Panc1 (cell line): ENCODE data around the gene NT5C2. TPM values are rescaled to one million over a fixed set of nuclear protein-coding genes. Genes with fewer than 3 reads are reported as not detected.

Experiments
- ATAC-seq: fragments of 200-7000 bp; cut with Tn5 transposase; 2 replicates; pipeline ENCODE4 v1.9.1; 2020; ENCODE audit warnings: mild to moderate bottlenecking, moderate library complexity
- BruUV-seq: library from RNA; stranded (reverse); fragments of 400-500 nt; replicated peaks from 2 replicates; lab custom pipeline; 2021; lab: Mats Ljungman, UMichigan
- CTCF ChIA-PET: fragments of 300-600 bp; sonication (Branson Sonifier 250); formaldehyde crosslinking; loops from one replicate; lab custom pipeline; 2022; ENCODE audit warnings: antibody characterized with exemption; lab: Charles Lee
- POLR2A ChIA-PET: fragments of 300-600 bp; sonication (Branson Sonifier 250); formaldehyde crosslinking; loops from one replicate; lab custom pipeline; 2022; ENCODE audit warnings: antibody characterized with exemption; lab: Charles Lee
- DNase-seq: peaks from one replicate; pipeline ENCODE4 v3.0.0-alpha.2; 2010; ENCODE audit warnings: low read depth, low spot score
- H3K27ac ChIP-seq: 2 replicates; pipeline ENCODE4 v1.5.1; 2011; ENCODE audit warnings: mild to moderate bottlenecking, low read length, inconsistent platforms
- H3K27me3 ChIP-seq: fragments of 200-500 bp; sonication (Bioruptor generic); 2 replicates; pipeline ENCODE4 v1.6.0; 2014; ENCODE audit warnings: low read length, inconsistent platforms; ENCODE audit not compliant: control insufficient read depth, insufficient read depth
- H3K36me3 ChIP-seq: fragments of 200-500 bp; sonication (Bioruptor generic); 2 replicates; pipeline ENCODE4 v1.5.1; 2014; ENCODE audit warnings: inconsistent platforms, mild to moderate bottlenecking, low read length, moderate library complexity; ENCODE audit not compliant: control insufficient read depth, insufficient read depth
- H3K4me1 ChIP-seq: 2 replicates; pipeline ENCODE4 v1.5.1; 2011; ENCODE audit warnings: inconsistent platforms, mild to moderate bottlenecking, low read length, moderate library complexity; ENCODE audit not compliant: control insufficient read depth, insufficient read depth
- H3K4me3 ChIP-seq, 2 experiments: 2 replicates each; pipeline ENCODE4 v1.5.1; 2011 to 2012; ENCODE audit warnings: low read depth in 2 of 2, low read length in 2 of 2, mild to moderate bottlenecking in 2 of 2, inconsistent platforms in 1 of 2, moderate library complexity in 1 of 2
- H3K9me3 ChIP-seq: fragments of 200-500 bp; sonication (Bioruptor generic); 2 replicates; pipeline ENCODE4 v1.5.1; 2014; ENCODE audit warnings: low read depth, mild to moderate bottlenecking, inconsistent platforms, low read length, moderate library complexity; ENCODE audit not compliant: control insufficient read depth, insufficient read depth
- POLR2AphosphoS5 ChIP-seq: IDR thresholded peaks from 2 replicates; pipeline ENCODE4 v1.6.1; 2012; ENCODE audit warnings: mild to moderate bottlenecking, low read depth, low read length, moderate library complexity
- SIN3A ChIP-seq: IDR thresholded peaks from 2 replicates; pipeline ENCODE4 v1.6.1; 2012; ENCODE audit warnings: low read depth, mild to moderate bottlenecking, low read length, moderate library complexity, borderline replicate concordance; ENCODE audit not compliant: insufficient read depth
- TCF7L2 ChIP-seq: IDR thresholded peaks from 2 replicates; pipeline ENCODE4 v1.6.1; 2011; ENCODE audit warnings: mild to moderate bottlenecking, low read depth, low read length, inconsistent platforms
- in situ Hi-C: cut with HindIII; loops from 2 replicates; pipeline ENCODE4 v1.10.0; 2016; ENCODE audit warnings: low sequenced_read_pairs, low pct_unique_long_range_greater_than_20kb
- intact Hi-C: fragments of 100-400 bp; cut with micrococcal nuclease; formaldehyde crosslinking; loops from one replicate; pipeline ENCODE4 v1.10.0; 2022; ENCODE audit not compliant: unreplicated experiment
- total RNA-seq: library from RNA; stranded (reverse); gene quantifications from one replicate; pipeline ENCODE4 v1.2.1, GENCODE V29; 2021; ENCODE audit not compliant: unreplicated experiment
- TF ChIP-seq, protein P1 (sequence below): fragments of 450-650 bp; IDR thresholded peaks from 2 replicates; pipeline ENCODE4 v1.5.1; 2017; ENCODE audit warnings: mild to moderate bottlenecking
- TF ChIP-seq, protein P2 (sequence below), 2 experiments: IDR thresholded peaks; 2 replicates each; pipeline ENCODE4 v1.6.1; 2011 to 2012; ENCODE audit warnings: low read depth in 2 of 2, control low read depth in 1 of 2, low read length in 1 of 2, mild to moderate bottlenecking in 1 of 2, moderate library complexity in 1 of 2; ENCODE audit not compliant: insufficient read depth in 1 of 2

NT5C2 gene
- total RNA-seq, 1 experiment from 2014 or later = 150 TPM

DNA sequence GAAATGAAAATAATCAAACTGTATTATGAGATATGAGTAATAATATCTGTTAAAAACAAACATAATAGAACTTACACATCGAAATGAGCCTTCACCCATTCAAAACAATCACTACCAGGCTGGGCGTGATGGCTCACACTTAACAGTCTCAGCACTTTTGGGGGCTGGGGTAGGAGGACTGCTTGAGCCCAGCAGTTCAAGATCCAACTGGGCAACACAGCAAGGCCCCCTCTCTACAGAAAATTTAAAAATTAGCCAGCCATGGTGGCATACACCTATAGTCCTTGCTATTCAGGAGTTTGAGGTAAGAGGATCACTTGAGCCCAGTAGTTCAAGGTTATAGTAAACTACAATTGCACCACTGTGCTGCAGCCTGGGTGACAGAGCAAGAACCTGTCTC lies 75.8 kb downstream of the NT5C2 start:
- H3K27me3 ChIP-seq = no peaks in the 10 kb centered on the region

DNA sequence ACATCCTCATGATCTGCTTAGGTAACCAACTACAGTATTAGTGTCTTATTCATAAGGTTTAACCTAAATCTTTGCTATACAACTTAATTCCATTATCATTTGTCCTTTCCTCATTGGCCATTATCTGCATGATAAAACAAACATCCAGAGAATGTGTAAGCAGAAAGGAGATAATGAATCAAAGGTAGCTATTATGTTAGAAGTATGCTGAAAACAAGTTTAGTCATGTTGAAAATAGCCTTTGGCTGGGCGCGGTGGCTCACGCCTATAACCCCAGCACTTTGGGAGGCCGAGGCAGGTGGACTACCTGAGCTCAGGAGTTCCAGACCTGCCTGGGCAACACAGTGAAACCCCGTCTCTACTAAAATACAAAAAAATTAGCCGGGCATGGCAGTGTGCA lies 78.2 kb downstream of the NT5C2 start:
- intact Hi-C loops = loop anchor here (10.0 kb wide), 1 partner anchor 130 kb away; the partner anchor contains the start of gene RPEL1
- Histone ChIP-seq H3K27ac (no peak overlapping the region), H3K36me3 (peaks cover 2% of the 10 kb centered on the region; the same call in 1 of the 2 replicates), H3K4me3 (no peak overlapping the region), H3K9me3 (no peaks in the 10 kb centered on the region), H3K4me1 (peaks cover 17% of the 10 kb centered on the region), H3K27me3 (no peaks in the 10 kb centered on the region)
- TF ChIP-seq TCF7L2 = no peak
- TF ChIP-seq POLR2AphosphoS5 = no peak
- TF ChIP-seq, protein P1, sequence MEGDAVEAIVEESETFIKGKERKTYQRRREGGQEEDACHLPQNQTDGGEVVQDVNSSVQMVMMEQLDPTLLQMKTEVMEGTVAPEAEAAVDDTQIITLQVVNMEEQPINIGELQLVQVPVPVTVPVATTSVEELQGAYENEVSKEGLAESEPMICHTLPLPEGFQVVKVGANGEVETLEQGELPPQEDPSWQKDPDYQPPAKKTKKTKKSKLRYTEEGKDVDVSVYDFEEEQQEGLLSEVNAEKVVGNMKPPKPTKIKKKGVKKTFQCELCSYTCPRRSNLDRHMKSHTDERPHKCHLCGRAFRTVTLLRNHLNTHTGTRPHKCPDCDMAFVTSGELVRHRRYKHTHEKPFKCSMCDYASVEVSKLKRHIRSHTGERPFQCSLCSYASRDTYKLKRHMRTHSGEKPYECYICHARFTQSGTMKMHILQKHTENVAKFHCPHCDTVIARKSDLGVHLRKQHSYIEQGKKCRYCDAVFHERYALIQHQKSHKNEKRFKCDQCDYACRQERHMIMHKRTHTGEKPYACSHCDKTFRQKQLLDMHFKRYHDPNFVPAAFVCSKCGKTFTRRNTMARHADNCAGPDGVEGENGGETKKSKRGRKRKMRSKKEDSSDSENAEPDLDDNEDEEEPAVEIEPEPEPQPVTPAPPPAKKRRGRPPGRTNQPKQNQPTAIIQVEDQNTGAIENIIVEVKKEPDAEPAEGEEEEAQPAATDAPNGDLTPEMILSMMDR = no peak
- TF ChIP-seq, protein P2, sequence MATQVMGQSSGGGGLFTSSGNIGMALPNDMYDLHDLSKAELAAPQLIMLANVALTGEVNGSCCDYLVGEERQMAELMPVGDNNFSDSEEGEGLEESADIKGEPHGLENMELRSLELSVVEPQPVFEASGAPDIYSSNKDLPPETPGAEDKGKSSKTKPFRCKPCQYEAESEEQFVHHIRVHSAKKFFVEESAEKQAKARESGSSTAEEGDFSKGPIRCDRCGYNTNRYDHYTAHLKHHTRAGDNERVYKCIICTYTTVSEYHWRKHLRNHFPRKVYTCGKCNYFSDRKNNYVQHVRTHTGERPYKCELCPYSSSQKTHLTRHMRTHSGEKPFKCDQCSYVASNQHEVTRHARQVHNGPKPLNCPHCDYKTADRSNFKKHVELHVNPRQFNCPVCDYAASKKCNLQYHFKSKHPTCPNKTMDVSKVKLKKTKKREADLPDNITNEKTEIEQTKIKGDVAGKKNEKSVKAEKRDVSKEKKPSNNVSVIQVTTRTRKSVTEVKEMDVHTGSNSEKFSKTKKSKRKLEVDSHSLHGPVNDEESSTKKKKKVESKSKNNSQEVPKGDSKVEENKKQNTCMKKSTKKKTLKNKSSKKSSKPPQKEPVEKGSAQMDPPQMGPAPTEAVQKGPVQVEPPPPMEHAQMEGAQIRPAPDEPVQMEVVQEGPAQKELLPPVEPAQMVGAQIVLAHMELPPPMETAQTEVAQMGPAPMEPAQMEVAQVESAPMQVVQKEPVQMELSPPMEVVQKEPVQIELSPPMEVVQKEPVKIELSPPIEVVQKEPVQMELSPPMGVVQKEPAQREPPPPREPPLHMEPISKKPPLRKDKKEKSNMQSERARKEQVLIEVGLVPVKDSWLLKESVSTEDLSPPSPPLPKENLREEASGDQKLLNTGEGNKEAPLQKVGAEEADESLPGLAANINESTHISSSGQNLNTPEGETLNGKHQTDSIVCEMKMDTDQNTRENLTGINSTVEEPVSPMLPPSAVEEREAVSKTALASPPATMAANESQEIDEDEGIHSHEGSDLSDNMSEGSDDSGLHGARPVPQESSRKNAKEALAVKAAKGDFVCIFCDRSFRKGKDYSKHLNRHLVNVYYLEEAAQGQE (IDR thresholded peaks at IDR 0.05; ENCODE audit: insufficient read depth in 1 of 2, low read depth in 2 of 2, low read length in 1 of 2) = no peak
- TF ChIP-seq SIN3A = no peak
- in situ Hi-C loops = no loop called here
- DNase-seq = no peak
- no TSS peak for BruUV-seq
- ATAC-seq = no peak
- ChIA-PET CTCF (no interaction called here), POLR2A (no interaction called here)

More for the DNA sequence above, 75.8 kb downstream of the NT5C2 start:
- DNase-seq (no peak), ATAC-seq (0 out of 2 replicates have a peak, but pooled peaks have one; percentile 50)
- BruUV-seq = no TSS peak
- POLR2A ChIA-PET = interaction anchor here (1.1 kb wide), 1 partner anchor 42 kb away, joined by 5 read pairs; no protein-coding TSS in a partner anchor
- no peak for TF ChIP-seq TCF7L2
- TF ChIP-seq, protein P2 (IDR thresholded peaks at IDR 0.05; ENCODE audit: insufficient read depth in 1 of 2, low read depth in 2 of 2, low read length in 1 of 2) = no peak
- TF ChIP-seq SIN3A = no peak
- no peak for TF ChIP-seq POLR2AphosphoS5
- TF ChIP-seq, protein P1 = no peak
- Histone ChIP-seq H3K27ac (no peak overlapping the region), H3K36me3 (no peaks in the 10 kb centered on the region), H3K4me3 (no peak overlapping the region), H3K9me3 (no peaks in the 10 kb centered on the region), H3K4me1 (peaks cover 13% of the 10 kb centered on the region)
- intact Hi-C loops = loop anchor here (10.0 kb wide), 1 partner anchor 128 kb away; the partner anchor contains the start of gene RPEL1
- CTCF ChIA-PET = no interaction called here
- in situ Hi-C loops = no loop called here
